LHCN-M2 (cell line): ENCODE measurements around the gene REEP5. TPM values are rescaled to one million over a fixed set of nuclear protein-coding genes. Genes with fewer than 3 reads are reported as not detected.

Source experiments
- DNase-seq: peaks from one replicate; pipeline ENCODE4 v3.0.0-alpha.2; 2012; ENCODE audit warnings: low read depth
- total RNA-seq: library from RNA; depleted of rRNA; stranded (reverse); fragments of >200 nt; gene quantifications from 2 replicates; pipeline ENCODE4 v1.2.3, GENCODE V29; 2014; rRNA removed

REEP5 gene
- total RNA-seq, 1 experiment from 2014 or later: 40.6 TPM

GRCh38 chr5:112844489-112844888 lies 77.5 kb downstream of the REEP5 start:
- DNase-seq: no peak

- DNase-seq: no peak
These were observed 88.1 kb downstream of the REEP5 start for GRCh38 chr5:112833971-112834370.

GRCh38 chr5:112830378-112830777 lies 91.6 kb downstream of the REEP5 start:
- no peak for DNase-seq

Other genes starting within 250 kb of the REEP5 start
- 25.8 and 40.0 TPM in 2 replicates for gene APC, start 184.3 kb downstream of the REEP5 start, total RNA-seq
- 59.2 and 80.4 TPM in 2 replicates for gene SRP19, start 60.9 kb downstream of the REEP5 start, total RNA-seq
- 12.9 and 14.1 TPM in 2 replicates for gene DCP2, start 54.6 kb upstream of the REEP5 start, total RNA-seq